Measurements from ENCODE around the gene MYBPHL. TPM values are rescaled to one million over a fixed set of nuclear protein-coding genes. Genes with fewer than 3 reads are reported as not detected.

MYBPHL gene
- total RNA-seq, 3 donors from 2014 or later (not counting 1 experiment from before 2014, with no cell fraction given), result not detected

GRCh38 chr1:109256085-109256484 is 50.7 kb downstream of the MYBPHL start:
- H3K4me3 Mint-ChIP-seq, result no peak overlapping the region
- no peaks in the 10 kb centered on the region for H3K36me3 ChIP-seq (ENCODE audit: control insufficient read depth, insufficient read depth, low read length)
- ATAC-seq (no peak), DNase-seq (no peak)
- H3K4me3 ChIP-seq (ENCODE audit: low read length), result no peak overlapping the region
- H3K27ac Mint-ChIP-seq, result no peak overlapping the region
- H3K9me3 ChIP-seq (ENCODE audit: control insufficient read depth, insufficient read depth, low read length), result no peaks in the 10 kb centered on the region
- 80% methylated on average over 7 of the region's 7 CpGs for WGBS (ENCODE audit: insufficient coverage)
- H3K27me3 Mint-ChIP-seq (ENCODE audit: low read depth in 2 of 2), result no peaks in the 10 kb centered on the region
- H3K4me1 Mint-ChIP-seq, result peaks cover 0 to 38% of the 10 kb centered on the region in 2 donors
- TF ChIP-seq, protein P1, sequence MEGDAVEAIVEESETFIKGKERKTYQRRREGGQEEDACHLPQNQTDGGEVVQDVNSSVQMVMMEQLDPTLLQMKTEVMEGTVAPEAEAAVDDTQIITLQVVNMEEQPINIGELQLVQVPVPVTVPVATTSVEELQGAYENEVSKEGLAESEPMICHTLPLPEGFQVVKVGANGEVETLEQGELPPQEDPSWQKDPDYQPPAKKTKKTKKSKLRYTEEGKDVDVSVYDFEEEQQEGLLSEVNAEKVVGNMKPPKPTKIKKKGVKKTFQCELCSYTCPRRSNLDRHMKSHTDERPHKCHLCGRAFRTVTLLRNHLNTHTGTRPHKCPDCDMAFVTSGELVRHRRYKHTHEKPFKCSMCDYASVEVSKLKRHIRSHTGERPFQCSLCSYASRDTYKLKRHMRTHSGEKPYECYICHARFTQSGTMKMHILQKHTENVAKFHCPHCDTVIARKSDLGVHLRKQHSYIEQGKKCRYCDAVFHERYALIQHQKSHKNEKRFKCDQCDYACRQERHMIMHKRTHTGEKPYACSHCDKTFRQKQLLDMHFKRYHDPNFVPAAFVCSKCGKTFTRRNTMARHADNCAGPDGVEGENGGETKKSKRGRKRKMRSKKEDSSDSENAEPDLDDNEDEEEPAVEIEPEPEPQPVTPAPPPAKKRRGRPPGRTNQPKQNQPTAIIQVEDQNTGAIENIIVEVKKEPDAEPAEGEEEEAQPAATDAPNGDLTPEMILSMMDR (IDR thresholded peaks at IDR 0.05), result no peak
- H3K36me3 Mint-ChIP-seq, result no peaks in the 10 kb centered on the region
- no peak overlapping the region for H3K27ac ChIP-seq (ENCODE audit: low read length)
- H3K9me3 Mint-ChIP-seq, result no peaks in the 10 kb centered on the region
- no peaks in the 10 kb centered on the region for H3K27me3 ChIP-seq (ENCODE audit: control insufficient read depth, insufficient read depth, low read length)
- peaks cover 12% of the 10 kb centered on the region for H3K4me1 ChIP-seq (ENCODE audit: control insufficient read depth, insufficient read depth, low read length)
- intact Hi-C loops (cut with micrococcal nuclease), result no loop called here

GRCh38 chr1:109255678-109256077 is 51.1 kb downstream of the MYBPHL start:
- 91% methylated on average over 5 of the region's 5 CpGs for WGBS (ENCODE audit: insufficient coverage)
- peaks cover 12% of the 10 kb centered on the region for H3K4me1 ChIP-seq (ENCODE audit: control insufficient read depth, insufficient read depth, low read length)
- no peak overlapping the region for H3K4me3 ChIP-seq (ENCODE audit: low read length)
- no peaks in the 10 kb centered on the region for H3K36me3 ChIP-seq (ENCODE audit: control insufficient read depth, insufficient read depth, low read length)
- H3K27ac ChIP-seq (ENCODE audit: low read length), result no peak overlapping the region
- no peak for ATAC-seq
- no peak overlapping the region for H3K27ac Mint-ChIP-seq
- H3K9me3 Mint-ChIP-seq, result no peaks in the 10 kb centered on the region
- no peaks in the 10 kb centered on the region for H3K27me3 Mint-ChIP-seq (ENCODE audit: low read depth in 2 of 2)
- H3K9me3 ChIP-seq (ENCODE audit: control insufficient read depth, insufficient read depth, low read length), result no peaks in the 10 kb centered on the region
- H3K4me3 Mint-ChIP-seq, result no peak overlapping the region
- intact Hi-C loops (cut with micrococcal nuclease), result no loop called here
- DNase-seq, result no peak
- peaks cover 0 to 42% of the 10 kb centered on the region in 2 donors for H3K4me1 Mint-ChIP-seq
- TF ChIP-seq, protein P1 (IDR thresholded peaks at IDR 0.05), result no peak
- no peaks in the 10 kb centered on the region for H3K36me3 Mint-ChIP-seq
- H3K27me3 ChIP-seq (ENCODE audit: control insufficient read depth, insufficient read depth, low read length), result no peaks in the 10 kb centered on the region

DNA sequence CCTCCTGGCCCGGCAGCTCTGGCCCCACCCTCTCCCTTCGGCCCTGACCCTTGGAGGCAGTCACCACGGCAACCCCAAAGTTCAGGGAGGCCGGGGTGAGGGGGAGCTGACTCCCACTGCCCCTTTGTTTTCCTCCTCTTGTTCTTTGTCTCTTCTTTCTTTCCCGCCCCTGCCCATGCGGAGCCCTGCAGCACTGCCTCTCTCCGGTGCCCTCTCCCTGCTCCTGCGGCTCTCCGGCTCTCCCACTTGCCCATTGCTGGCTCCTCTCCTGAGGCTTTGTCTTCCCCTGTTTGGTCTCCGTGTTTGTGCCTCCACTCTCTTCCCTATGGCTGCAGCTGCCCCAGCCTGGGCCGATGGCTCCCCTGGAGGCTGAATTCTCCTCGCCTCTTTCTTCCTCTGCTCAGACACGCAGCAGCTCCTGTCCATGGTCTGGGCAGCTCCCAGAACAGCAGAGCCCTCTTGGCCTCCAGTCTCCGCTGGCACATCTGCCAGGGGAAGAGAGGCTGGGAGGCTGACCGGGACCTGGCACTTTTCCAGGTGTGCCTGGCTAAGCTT is 51.6 kb downstream of the MYBPHL start:
- no peak overlapping the region for H3K27ac Mint-ChIP-seq
- H3K36me3 Mint-ChIP-seq, result no peaks in the 10 kb centered on the region
- peaks cover 0 to 47% of the 10 kb centered on the region in 2 donors for H3K4me1 Mint-ChIP-seq
- H3K9me3 ChIP-seq (ENCODE audit: control insufficient read depth, insufficient read depth, low read length), result no peaks in the 10 kb centered on the region
- intact Hi-C loops (cut with micrococcal nuclease), result no loop called here
- peaks cover 17% of the 10 kb centered on the region for H3K4me1 ChIP-seq (ENCODE audit: control insufficient read depth, insufficient read depth, low read length)
- no peak for ATAC-seq
- peaks cover 5% of the 10 kb centered on the region for H3K27me3 ChIP-seq (ENCODE audit: control insufficient read depth, insufficient read depth, low read length)
- TF ChIP-seq, protein P1 (IDR thresholded peaks at IDR 0.05), result no peak
- 85% methylated on average over 15 of the region's 15 CpGs for WGBS (ENCODE audit: insufficient coverage)
- H3K27me3 Mint-ChIP-seq (ENCODE audit: low read depth in 2 of 2), result no peaks in the 10 kb centered on the region
- no peaks in the 10 kb centered on the region for H3K9me3 Mint-ChIP-seq
- DNase-seq, result no peak
- H3K4me3 Mint-ChIP-seq, result no peak overlapping the region
- no peaks in the 10 kb centered on the region for H3K36me3 ChIP-seq (ENCODE audit: control insufficient read depth, insufficient read depth, low read length)
- no peak overlapping the region for H3K27ac ChIP-seq (ENCODE audit: low read length)
- no peak overlapping the region for H3K4me3 ChIP-seq (ENCODE audit: low read length)

- Histone ChIP-seq H3K27ac (ENCODE audit: low read length) (no peak overlapping the region), H3K36me3 (ENCODE audit: control insufficient read depth, insufficient read depth, low read length) (no peaks in the 10 kb centered on the region), H3K27me3 (ENCODE audit: control insufficient read depth, insufficient read depth, low read length) (peaks cover 6% of the 10 kb centered on the region), H3K9me3 (ENCODE audit: control insufficient read depth, insufficient read depth, low read length) (no peaks in the 10 kb centered on the region), H3K4me3 (ENCODE audit: low read length) (no peak overlapping the region), H3K4me1 (ENCODE audit: control insufficient read depth, insufficient read depth, low read length) (peaks cover 20% of the 10 kb centered on the region)
- H3K36me3 Mint-ChIP-seq, result no peaks in the 10 kb centered on the region
- H3K9me3 Mint-ChIP-seq, result no peaks in the 10 kb centered on the region
- H3K4me1 Mint-ChIP-seq, result peaks cover 0 to 48% of the 10 kb centered on the region in 2 donors
- ATAC-seq (no peak), DNase-seq (no peak)
- 91% methylated on average over 7 of the region's 7 CpGs for WGBS (ENCODE audit: insufficient coverage)
- TF ChIP-seq, protein P1 (IDR thresholded peaks at IDR 0.05), result no peak
- intact Hi-C loops (cut with micrococcal nuclease), result no loop called here
- H3K27me3 Mint-ChIP-seq (ENCODE audit: low read depth in 2 of 2), result no peaks in the 10 kb centered on the region
- H3K27ac Mint-ChIP-seq, result no peak overlapping the region
- H3K4me3 Mint-ChIP-seq, result no peak overlapping the region
These were observed 52.2 kb downstream of the MYBPHL start for GRCh38 chr1:109254621-109255096.
